ENCODE results near the gene NECTIN4. TPM values are rescaled to one million over a fixed set of nuclear protein-coding genes. Genes with fewer than 3 reads are reported as not detected.

The NECTIN4 gene
- total and polyA plus RNA-seq, 2 of the 13 experiments (the other 11 are each of a cell fraction or from before 2014, with no cell fraction given), result 5.9 to 12.4 TPM

DNA sequence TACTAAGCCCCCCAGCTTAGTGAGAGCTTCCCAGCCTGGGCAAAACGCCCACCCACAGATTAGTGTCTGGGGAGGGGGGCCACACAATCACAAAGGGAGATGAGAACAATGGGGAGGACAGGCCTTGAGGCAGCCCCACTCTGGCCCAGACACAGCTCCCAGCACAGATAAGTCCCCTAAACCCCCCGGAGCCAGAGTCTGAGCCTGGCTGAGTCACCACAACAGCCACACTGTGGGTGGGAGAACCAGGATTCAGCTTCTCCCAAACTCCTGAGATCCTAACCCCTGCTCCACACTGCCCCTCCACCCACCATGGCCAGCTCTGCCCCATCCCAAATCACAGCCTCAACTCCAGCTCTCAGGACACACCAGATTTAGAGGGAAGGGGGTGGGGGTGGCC is 4.2 kb downstream of the NECTIN4 start:
- no TSS peak for BruUV-seq (replicated peaks)
- 0% methylated on average over 1 of the region's 2 CpGs for WGBS (ENCODE audit: low lambda C conversion rate)
- Histone ChIP-seq H4K20me1 (ENCODE audit: insufficient read depth, low read length) (no peaks in the 10 kb centered on the region), H3K9ac (ENCODE audit: insufficient read depth, low read depth, low read length) (no peak overlapping the region), H3K4me3 (replicated peaks in 1 of 3; ENCODE audit: insufficient read depth in 1 of 3, low read depth in 2 of 3, low read length in 3 of 3) (no peak overlapping the region), H3K9me3 (ENCODE audit: low read length) (no peaks in the 10 kb centered on the region), H3K4me1 (ENCODE audit: insufficient read depth, low read length) (peaks cover 38% of the 10 kb centered on the region), H2AFZ (ENCODE audit: low read length) (no peak overlapping the region), H3K79me2 (ENCODE audit: insufficient read depth, low read length) (no peaks in the 10 kb centered on the region), H3K27me3 (ENCODE audit: control insufficient read depth in 1 of 2, insufficient read depth in 2 of 2, low read length in 2 of 2) (peaks cover 3 to 26% of the 10 kb centered on the region in 2 experiments; a peak in 3 of 5 replicates), H3K4me2 (ENCODE audit: low read depth, low read length) (no peak overlapping the region), H3K27ac (ENCODE audit: extremely low read length, insufficient read depth, low read length) (no peak overlapping the region), H3K36me3 (replicated peaks in 1 of 2; ENCODE audit: control insufficient read depth in 1 of 2, insufficient read depth in 2 of 2, low read length in 2 of 2) (no peaks in the 10 kb centered on the region)
- in situ Hi-C loops (cut with HindIII; ENCODE audit: extremely low pct_ligation_motif_present, low pct_unique_long_range_greater_than_20kb) (no loop called here), intact Hi-C loops (cut with micrococcal nuclease; ENCODE audit: unreplicated experiment) (no loop called here)
- DNase-seq (ENCODE audit: low spot score), result no peak
- CTCF ChIA-PET (ENCODE audit: low intra/inter-chr PET ratio, low total read pairs), result no interaction called here
- no peak for ATAC-seq
- TF ChIP-seq MTA3 (CRISPR knock-in tag; IDR thresholded peaks at IDR 0.05), result no peak
- TF ChIP-seq NFE2L2 (IDR thresholded peaks at IDR 0.05; ENCODE audit: low read length), result no peak
- TF ChIP-seq, protein P1, sequence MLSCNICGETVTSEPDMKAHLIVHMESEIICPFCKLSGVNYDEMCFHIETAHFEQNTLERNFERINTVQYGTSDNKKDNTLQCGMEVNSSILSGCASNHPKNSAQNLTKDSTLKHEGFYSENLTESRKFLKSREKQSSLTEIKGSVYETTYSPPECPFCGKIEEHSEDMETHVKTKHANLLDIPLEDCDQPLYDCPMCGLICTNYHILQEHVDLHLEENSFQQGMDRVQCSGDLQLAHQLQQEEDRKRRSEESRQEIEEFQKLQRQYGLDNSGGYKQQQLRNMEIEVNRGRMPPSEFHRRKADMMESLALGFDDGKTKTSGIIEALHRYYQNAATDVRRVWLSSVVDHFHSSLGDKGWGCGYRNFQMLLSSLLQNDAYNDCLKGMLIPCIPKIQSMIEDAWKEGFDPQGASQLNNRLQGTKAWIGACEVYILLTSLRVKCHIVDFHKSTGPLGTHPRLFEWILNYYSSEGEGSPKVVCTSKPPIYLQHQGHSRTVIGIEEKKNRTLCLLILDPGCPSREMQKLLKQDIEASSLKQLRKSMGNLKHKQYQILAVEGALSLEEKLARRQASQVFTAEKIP (CRISPR knock-in tag; IDR thresholded peaks at IDR 0.05; ENCODE audit: borderline replicate concordance), result no peak
- TF ChIP-seq ARID2 (CRISPR knock-in tag; IDR thresholded peaks at IDR 0.05; ENCODE audit: borderline replicate concordance), result no peak
- TF ChIP-seq ZNF383 (CRISPR knock-in tag; IDR thresholded peaks at IDR 0.05; ENCODE audit: borderline replicate concordance), result no peak
- no peak for TF ChIP-seq NFYB (CRISPR knock-in tag; IDR thresholded peaks at IDR 0.05)
- TF ChIP-seq ZNF703 (CRISPR knock-in tag; IDR thresholded peaks at IDR 0.05; ENCODE audit: borderline replicate concordance), result no peak
- TF ChIP-seq ZNF180 (CRISPR knock-in tag; IDR thresholded peaks at IDR 0.05; ENCODE audit: borderline replicate concordance, low read depth), result no peak
- TF ChIP-seq ZNF749 (CRISPR knock-in tag; IDR thresholded peaks at IDR 0.05; ENCODE audit: borderline replicate concordance), result no peak
- POLR2A ChIA-PET, result interaction anchor here (1.9 kb wide), 1 partner anchor 13 kb away, joined by 4 read pairs; no protein-coding TSS in a partner anchor
- FAIRE-seq, result no peak

Data from HepG2 (cell line).